GM18511 (cell line): ENCODE data around the gene CDK14.
A peak's percentile ranks its signal among the peaks of the same experiment; 100 is the strongest.
"Not testable (repeated sequence)": the region's sequence is repeated elsewhere in the genome, so short reads cannot be mapped to it uniquely, and the experiment has no call there.

Experiments
- ATAC-seq: cut with Tn5 transposase; IDR thresholded peaks from one replicate; pipeline ENCODE4 v1.9.1; 2021; ENCODE audit warnings: mild to moderate bottlenecking, moderate library complexity; ENCODE audit not compliant: unreplicated experiment

CDK14 gene

DNA sequence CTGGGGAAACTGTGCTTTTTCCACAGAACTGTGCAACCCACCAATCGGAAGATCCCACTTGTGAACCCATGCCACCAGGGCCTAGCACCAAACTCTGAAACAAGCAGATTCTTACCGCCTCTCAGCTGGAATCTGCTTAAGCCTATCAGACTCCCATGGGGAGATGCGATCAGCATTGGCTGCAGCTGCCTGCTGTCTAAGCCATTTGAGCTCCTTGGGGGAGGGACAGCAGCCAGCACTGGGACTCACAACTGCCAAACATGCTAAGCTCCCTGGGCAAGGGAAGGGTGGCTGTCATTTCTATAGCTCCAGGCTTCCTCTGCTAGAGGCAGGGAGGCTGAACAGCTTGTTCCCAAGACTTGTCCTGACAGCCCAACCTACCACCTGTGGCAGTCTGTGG lies 283.8 kb downstream of the CDK14 start:
- ATAC-seq, result no peak

DNA sequence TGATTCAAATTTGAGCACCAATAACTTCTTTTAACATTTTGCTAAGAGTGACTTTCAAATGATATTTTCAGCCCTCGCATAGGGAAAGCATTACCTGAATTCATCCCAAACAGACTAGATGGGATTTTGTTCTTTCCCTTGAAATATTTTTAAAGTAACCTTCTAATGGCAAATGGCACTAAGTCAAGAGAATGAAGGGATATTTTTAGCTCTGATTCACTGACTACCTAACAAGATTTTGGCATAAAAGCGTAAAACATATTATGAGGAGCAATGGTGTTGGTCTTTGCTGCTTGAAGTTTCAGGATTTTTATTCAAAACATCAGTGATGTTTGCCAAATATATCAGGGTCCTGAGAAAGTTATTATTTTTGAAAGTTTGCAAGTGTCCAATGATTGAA lies 290.3 kb downstream of the CDK14 start:
- ATAC-seq, result no peak

DNA sequence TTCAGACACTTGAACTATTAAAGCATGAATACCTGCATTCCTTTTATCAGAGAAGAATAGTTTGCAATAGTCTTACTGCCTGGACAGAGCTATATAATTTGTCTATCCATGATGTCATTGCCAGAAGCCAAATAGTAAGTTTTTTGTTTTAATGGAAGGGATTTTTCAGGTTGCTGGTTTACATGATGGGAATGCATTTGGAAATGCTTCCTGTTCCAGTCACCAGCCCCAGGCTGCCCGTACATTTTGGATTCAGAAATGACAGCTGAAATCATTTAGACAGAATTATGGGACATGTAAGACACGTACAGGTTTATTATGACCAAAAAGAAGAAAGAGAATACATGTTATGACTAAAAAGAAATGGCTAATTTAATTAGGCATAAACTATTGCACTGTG lies 293.1 kb downstream of the CDK14 start:
- no peak for ATAC-seq

DNA sequence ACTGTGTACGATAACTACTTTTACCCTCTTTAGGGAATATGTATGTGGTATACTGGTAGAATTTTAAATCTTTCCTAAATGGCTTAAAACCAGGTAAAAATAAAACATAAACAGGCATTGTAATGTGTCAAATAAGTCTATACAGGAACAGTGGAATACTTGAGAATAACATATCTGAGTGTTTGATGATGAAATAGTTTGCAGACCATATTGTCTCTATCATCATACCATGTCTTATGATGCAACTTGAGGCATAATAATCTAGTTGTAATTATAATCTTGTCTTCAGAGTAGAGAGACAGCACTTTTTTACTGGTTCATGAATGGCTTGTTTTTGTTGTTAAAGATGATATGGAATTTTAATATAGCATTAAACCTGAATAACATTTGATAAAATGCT lies 293.5 kb downstream of the CDK14 start:
- no peak for ATAC-seq

DNA sequence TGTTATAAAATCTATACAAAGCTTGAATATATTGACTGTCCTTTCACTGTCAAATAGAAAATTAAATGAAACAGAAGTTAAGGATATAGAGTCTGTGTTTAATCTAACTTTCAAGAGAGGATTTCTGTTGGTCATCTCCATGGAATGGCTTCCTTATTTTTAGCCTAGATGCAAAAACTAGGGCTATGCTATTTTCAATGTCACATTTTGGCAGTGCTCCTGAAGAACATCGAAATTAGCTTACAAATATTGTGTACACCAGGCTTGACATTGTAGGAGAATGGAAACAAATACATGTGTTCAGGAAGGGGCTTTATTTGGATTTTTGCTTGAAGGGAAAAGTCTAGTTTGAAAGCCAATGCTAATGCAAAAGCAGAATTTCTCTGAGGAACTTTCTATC lies 295.4 kb downstream of the CDK14 start:
- no peak for ATAC-seq

DNA sequence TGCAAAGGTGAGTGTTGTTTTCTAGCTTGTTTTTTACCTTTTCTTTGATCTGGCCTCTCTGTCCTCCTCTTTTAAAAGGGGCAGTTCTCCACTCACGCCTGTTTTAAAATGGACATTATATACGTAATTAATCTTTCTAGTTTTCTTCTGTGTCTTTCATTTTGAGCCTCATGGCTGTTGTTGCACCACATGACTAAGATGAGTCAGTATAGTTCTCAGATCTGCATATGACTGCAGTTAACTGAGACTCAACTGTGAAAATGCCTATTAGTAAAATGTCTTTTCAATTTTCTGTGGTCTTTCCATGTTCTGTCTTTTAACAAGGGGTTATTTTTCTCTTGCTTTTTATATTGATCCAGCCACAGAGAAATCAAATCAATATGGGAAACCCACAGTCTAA lies 296.1 kb downstream of the CDK14 start:
- ATAC-seq, result peak; percentile 79

DNA sequence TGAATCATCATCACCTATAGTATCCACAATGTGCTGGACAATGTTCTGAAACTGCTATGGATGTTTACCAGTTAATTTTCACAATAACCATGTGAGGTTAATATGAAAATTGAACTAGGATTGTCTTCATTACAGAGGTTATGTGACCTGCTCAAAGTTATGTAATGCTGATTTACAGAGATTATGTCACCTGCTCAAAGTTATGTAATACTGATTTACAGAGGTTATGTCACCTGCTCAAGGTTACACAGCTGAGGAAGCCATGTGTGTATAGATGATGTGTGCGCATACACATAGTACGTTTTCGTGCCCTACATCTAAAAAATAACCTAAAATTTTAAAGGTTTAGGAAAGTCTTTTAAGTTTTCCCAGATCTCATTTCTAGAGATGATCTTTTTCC lies 298.0 kb downstream of the CDK14 start:
- no peak for ATAC-seq

DNA sequence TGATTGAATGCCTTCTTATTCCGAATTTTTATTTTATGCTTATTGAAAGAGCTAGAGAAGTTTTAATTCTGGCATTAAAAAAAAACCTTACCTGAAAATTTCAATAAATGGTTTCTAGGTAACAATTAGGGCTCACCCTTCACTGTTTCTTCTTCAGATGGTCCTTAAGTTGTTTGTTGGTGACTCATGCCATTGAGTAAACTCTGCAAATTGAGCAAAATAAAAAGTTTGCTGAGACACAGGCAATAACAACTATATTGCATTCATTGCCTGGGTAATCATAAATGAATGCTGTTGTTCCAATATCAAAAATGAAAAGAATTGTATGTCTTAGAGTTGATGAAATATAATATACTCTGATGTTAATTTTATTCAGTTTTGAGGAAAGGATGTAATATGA lies 300.3 kb downstream of the CDK14 start:
- ATAC-seq, result no peak

DNA sequence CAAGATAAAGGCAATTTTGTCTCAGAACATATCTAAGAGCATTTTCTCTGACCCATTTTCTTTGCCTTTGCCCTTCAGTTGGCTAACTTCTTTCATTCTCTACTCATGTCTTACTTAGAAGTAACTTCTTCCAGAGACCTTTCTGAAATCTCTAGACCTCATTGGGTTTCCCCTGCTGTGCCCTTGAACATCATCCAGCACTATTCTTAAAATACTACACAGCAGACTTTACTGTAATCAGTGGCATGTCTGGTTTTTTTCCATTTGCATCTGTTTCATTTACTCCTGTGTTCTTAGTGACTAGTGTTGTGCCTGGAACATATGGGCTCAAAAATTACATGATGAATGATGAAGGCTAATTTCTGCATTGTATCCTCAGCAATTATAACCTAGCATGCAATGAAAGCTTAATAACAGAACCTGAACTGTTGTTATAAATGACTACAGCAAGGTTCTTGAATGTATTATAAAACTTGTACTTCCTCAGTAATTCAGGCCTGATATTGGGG lies 301.9 kb downstream of the CDK14 start:
- ATAC-seq, result no peak

DNA sequence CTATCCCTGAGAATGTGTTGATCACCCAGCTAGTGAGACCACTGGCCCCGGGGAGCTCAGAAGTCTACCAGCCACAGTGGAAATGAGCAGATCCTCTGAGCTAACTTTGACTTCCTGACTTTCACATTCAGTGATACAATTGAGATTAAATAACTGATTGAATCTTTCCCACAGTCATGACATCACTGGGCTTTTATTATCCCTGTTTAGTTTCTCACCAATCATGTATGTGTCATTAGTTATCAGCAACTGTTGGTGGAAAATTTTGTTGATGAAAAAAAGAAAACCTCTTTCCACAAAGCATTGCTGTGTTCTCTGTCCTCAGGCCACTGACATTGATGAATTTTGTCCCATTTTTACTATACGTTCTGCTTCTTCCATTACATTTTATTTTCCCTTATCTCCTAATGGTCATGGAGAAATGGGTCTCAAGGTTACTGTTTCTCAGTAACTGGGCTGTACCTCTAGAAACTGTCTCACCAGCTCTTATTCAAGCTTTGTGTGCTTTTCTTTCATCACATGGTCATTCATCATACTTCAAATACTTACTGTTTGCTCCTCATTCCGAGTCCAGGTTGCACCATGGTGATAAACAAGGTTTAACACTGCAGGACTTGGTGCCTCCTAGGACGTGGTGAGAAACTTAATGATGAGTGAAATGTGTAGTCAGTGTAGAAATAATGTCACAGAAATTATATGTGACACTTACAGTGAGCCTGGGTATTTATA lies 304.7 kb downstream of the CDK14 start:
- ATAC-seq, result no peak

DNA sequence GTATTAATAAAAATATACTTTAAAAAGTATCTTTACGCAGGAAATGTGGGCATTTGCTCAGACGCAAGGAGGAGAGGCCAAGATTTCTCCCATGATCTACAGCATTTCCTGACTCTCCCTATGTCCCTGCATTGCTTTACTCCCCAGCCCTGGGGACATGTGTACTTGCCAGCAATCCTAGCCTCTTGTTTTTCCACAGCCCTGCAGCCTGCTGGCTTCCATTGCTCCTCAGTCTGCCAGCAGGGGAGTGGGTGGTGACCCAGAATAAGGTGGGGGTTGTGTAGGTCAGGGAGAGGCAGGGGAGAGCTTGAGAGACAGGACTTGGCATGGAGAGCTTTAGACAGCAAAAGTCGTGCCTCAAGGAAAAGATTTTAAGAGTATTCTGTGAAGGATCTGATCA lies 307.7 kb downstream of the CDK14 start:
- no peak for ATAC-seq

DNA sequence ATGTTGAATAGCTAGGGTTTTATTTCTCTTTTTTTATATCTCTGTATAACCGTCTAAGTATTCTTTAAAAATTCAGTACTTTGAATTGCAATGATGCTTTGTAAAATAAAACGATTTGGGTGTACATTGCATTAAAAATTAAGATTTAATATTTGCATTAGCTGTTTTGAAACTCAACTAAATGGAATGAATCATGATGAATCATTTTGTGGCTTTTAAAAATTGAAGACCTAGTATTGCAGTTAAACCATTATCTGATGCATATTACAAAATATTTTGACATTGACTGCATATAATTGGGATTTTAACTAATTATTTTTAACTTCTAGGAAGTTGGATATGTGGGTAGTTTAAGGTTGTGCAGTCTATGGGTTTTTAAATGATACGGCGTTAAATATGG lies 314.0 kb downstream of the CDK14 start:
- ATAC-seq, result no peak

DNA sequence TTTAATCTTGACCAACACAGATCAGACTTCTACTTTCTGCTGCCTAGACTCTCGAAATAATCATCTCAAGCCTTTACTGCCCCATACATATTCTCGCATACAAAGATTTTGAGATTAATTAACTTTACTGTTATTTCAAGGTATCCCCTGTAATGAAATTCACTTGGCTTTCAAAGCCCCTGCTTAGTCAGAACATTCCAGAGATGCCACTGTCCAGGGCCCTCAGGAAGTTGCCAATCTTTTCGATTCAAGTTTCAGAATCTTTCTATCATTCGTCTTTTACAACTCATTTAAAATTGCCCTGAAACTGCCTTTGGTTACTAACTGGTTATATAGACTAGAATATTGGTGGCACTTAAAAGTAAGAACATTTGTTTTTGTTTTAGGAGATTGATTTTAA lies 320.2 kb downstream of the CDK14 start:
- no peak for ATAC-seq

DNA sequence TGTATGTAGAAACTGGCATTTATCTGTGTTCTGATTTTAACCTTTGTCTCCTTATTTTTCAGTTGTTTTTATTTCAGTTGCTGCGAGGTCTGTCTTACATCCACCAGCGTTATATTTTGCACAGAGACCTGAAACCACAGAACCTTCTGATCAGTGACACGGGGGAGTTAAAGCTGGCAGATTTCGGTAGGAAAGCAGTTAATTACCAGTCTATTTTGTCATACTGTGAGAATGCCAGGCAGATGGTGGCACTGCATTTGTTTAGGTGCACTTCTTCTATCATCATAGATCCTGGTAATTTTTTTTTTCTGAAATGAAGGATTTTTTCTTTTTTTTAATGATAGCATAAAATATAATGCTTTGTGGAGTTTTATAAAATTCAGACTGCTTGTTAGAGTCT lies 321.4 kb downstream of the CDK14 start:
- ATAC-seq, result no peak

DNA sequence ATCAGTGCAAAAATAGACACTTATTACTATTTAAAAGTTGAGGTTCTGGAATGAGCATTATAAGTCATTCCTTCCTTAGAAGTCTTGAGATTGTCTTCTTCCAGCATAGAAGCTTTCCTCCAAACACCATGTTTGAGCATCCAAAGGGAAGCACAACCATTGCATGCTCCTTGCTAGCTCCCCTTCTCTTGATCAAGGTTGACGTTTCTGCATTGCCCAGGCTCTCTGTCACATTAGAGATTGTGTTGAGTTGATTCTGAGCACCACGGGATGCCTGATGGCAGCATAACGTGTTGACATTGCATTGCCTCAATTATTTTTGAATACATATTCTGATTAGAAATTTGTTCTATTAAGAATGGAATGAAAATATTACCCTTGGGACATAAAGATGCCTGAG lies 322.2 kb downstream of the CDK14 start:
- ATAC-seq, result no peak

DNA sequence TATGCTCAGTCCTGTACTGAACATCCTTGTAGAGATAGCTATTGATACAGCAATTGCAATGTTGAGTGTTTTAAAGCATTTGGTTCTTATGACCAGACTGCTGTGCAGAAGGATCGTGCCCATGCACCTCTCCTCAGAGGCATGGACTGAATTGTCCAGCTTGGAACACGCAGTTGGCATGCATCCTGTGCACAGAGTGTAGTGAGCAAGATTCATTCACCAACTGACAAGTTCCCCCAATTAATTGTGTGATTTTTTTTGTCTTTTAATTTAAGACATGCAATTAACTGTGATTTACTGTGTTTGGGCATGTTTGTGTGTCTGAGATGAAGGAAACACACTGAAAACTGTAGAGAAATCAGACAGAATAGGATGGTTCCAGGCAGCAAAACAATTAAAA lies 323.7 kb downstream of the CDK14 start:
- no peak for ATAC-seq

DNA sequence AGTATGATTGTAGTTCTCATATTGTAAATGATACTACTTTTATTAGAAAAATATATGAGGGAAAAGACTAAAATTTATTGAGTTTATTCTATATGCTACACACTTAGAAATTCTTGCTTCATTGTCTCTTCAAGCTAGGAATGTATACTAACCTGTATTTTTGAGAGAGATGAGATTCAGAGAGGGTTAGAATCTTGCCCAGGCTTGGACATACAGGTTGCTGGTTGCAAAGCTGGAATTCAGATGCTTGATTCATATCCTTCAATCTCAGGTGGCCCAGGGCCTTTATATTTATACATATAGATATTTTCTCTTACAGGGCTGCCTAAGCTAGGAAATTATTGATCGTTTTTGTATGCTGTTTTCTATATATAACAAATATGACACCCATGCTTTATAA lies 324.2 kb downstream of the CDK14 start:
- no peak for ATAC-seq

DNA sequence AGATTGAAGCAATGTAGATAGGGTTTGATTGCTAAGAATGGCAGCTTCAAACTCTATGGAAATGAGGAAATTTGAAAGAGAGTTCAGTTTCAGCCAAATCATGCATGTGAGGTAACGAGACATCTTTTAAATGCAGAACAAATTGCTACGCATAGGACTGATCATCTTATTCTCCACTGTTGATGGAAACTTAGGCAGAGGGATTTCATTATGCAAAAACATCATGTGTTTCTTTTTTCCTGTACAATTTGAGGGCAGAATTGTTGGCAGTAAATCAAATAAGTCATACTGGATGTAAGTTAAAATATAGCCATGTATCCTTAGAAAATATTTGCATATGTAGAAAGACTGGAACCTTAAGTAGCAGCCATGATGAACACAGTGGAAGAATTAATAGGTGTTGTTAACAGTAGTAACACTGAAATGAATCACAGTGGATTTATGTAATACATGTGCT lies 327.4 kb downstream of the CDK14 start:
- no peak for ATAC-seq

DNA sequence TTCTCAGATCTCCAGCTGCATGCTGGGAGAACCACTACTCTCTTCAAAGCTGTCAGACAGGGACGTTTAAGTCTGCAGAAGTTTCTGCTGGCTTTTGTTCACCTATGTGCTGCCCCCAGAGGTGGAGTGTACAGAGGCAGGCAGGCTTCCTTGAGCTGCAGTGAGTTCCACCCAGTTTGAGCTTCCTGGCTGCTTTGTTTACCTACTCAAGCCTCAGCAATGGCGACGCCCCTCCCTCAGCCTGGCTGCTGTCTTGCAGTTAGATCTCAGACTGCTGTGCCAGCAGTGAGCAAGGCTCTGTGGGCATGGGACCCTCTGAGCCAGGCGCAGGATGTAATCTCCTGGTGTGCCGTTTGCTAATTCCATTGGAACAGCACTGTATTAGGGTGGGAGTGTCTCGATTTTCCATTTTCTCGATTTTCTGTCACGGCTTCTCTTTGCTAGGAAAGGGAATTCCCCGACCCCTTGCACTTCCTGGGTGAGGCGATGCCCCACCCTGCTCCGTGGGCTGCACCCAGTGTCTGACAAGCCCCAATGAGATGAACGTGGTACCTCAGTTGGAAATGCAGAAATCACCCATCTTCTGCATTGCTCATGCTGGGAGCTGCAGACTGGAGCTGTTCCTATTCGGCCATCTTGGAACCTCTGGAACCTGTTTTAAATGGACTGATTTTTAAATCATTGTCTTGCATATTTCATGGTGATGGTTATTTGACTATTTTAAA lies 332.7 kb downstream of the CDK14 start:
- not testable (repeated sequence) for ATAC-seq

DNA sequence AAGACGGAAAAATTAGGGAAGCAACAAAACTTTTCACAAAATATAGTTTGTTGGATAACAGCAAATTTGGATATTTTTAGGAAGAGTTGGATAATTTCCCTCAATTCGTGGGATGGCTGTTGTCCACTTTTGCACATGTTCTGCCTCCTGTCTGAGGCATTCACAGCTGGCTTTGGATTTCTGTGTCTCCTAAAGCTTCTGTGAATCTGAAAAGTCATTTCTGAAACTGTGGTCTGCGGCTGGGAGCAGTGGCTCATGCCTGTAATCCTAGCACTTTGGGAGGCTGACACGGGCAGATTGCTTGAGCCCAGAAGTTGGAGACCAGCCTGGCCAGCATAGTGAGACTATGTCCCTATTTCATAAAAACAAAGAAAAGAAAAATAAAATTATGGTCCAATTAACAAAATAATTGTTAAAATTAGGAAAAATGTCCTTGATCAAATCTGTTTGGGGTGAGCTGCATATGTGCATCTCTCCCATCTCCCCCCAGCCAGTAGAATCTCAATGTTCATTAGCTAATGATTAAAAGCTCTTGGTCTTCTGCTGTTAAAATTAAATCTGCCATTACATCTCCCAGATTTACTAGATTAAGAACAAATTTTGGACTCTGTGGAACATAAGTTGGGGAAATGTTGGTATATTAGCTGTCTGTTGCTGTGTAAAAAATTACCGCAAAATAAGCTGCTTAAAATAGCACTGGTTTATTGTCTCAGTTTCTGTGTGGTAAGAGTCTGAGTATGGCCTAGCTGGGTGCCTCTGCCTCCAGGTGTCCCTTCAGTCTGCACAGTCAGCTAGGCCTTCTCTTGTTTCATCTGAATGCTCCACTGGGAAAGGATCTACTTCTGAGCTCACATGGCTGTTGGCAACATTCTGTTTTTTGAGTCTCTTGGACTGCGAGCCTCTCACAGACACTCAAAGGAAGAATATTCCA lies 336.1 kb downstream of the CDK14 start:
- ATAC-seq, result peak; percentile 98

DNA sequence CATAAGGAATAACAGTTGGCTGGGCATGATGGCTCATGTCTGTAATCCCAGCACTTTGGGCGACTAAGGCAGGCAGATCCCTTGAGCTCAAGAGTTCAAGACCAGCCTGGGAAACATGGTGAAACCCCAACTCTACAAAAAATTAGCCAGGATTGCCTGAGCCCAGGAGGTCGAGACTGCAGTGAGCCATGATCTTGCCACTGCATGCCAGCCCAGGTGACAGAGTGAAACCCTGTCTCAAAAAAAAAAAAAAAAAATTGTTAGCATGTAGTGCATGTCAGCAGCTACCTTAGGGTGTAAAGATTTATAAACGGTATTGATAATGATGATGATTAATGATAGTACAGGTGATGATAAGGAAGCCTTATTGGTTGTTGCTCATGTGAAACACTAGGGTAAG lies 336.9 kb downstream of the CDK14 start:
- ATAC-seq, result no peak
